NT2/D1 (cell line): Measurements from ENCODE around the gene TLDC2.

Experiments used
- YY1 ChIP-seq: IDR thresholded peaks from 2 replicates; pipeline ENCODE4 v1.6.1; 2011; ENCODE audit not compliant: insufficient read length, insufficient read depth
- ZNF274 ChIP-seq: IDR thresholded peaks from 2 replicates; pipeline ENCODE4 v1.6.1; 2011; ENCODE audit warnings: mild to moderate bottlenecking, low read depth, low read length

DNA sequence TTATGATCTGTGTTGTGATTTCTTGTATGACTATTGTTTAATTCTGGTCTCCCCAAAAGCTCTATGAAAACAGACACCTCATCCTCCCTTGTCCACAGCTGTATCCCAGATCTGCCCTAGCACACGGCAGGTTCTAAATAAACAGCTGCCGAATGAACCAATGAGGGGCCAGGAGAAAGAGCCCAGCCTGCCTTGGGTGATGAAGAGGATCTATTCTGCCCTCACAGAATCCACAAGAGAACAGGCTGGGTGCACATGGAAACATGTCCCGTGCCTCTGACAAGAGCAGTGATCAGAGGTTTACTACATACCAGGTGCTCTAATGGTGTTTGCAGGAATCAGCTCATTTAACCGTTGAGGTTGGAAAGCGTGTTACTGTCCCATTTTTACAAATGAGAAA, 15.6 kb upstream of the TLDC2 start:
- TF ChIP-seq YY1 (no peak), ZNF274 (no peak)
